Panc1 (cell line): ENCODE measurements around the gene KRTAP4-6. TPM values are rescaled to one million over a fixed set of nuclear protein-coding genes. Genes with fewer than 3 reads are reported as not detected.

ENCODE experiments used
- ATAC-seq: fragments of 200-7000 bp; cut with Tn5 transposase; 2 replicates; pipeline ENCODE4 v1.9.1; 2020; ENCODE audit warnings: mild to moderate bottlenecking, moderate library complexity
- BruUV-seq: library from RNA; stranded (reverse); fragments of 400-500 nt; replicated peaks from 2 replicates; lab custom pipeline; 2021; lab: Mats Ljungman, UMichigan
- CTCF ChIA-PET: fragments of 300-600 bp; sonication (Branson Sonifier 250); formaldehyde crosslinking; loops from one replicate; lab custom pipeline; 2022; ENCODE audit warnings: antibody characterized with exemption; lab: Charles Lee
- POLR2A ChIA-PET: fragments of 300-600 bp; sonication (Branson Sonifier 250); formaldehyde crosslinking; loops from one replicate; lab custom pipeline; 2022; ENCODE audit warnings: antibody characterized with exemption; lab: Charles Lee
- DNase-seq: peaks from one replicate; pipeline ENCODE4 v3.0.0-alpha.2; 2010; ENCODE audit warnings: low read depth, low spot score
- H3K27ac ChIP-seq: 2 replicates; pipeline ENCODE4 v1.5.1; 2011; ENCODE audit warnings: mild to moderate bottlenecking, low read length, inconsistent platforms
- H3K27me3 ChIP-seq: fragments of 200-500 bp; sonication (Bioruptor generic); 2 replicates; pipeline ENCODE4 v1.6.0; 2014; ENCODE audit warnings: low read length, inconsistent platforms; ENCODE audit not compliant: control insufficient read depth, insufficient read depth
- H3K36me3 ChIP-seq: fragments of 200-500 bp; sonication (Bioruptor generic); 2 replicates; pipeline ENCODE4 v1.5.1; 2014; ENCODE audit warnings: inconsistent platforms, mild to moderate bottlenecking, low read length, moderate library complexity; ENCODE audit not compliant: control insufficient read depth, insufficient read depth
- H3K4me1 ChIP-seq: 2 replicates; pipeline ENCODE4 v1.5.1; 2011; ENCODE audit warnings: inconsistent platforms, mild to moderate bottlenecking, low read length, moderate library complexity; ENCODE audit not compliant: control insufficient read depth, insufficient read depth
- H3K4me3 ChIP-seq, 2 experiments: 2 replicates each; pipeline ENCODE4 v1.5.1; 2011 to 2012; ENCODE audit warnings: low read depth in 2 of 2, low read length in 2 of 2, mild to moderate bottlenecking in 2 of 2, inconsistent platforms in 1 of 2, moderate library complexity in 1 of 2
- H3K9me3 ChIP-seq: fragments of 200-500 bp; sonication (Bioruptor generic); 2 replicates; pipeline ENCODE4 v1.5.1; 2014; ENCODE audit warnings: low read depth, mild to moderate bottlenecking, inconsistent platforms, low read length, moderate library complexity; ENCODE audit not compliant: control insufficient read depth, insufficient read depth
- CTCF ChIP-seq: fragments of 450-650 bp; IDR thresholded peaks from 2 replicates; pipeline ENCODE4 v1.5.1; 2017; ENCODE audit warnings: mild to moderate bottlenecking
- POLR2AphosphoS5 ChIP-seq: IDR thresholded peaks from 2 replicates; pipeline ENCODE4 v1.6.1; 2012; ENCODE audit warnings: mild to moderate bottlenecking, low read depth, low read length, moderate library complexity
- SIN3A ChIP-seq: IDR thresholded peaks from 2 replicates; pipeline ENCODE4 v1.6.1; 2012; ENCODE audit warnings: low read depth, mild to moderate bottlenecking, low read length, moderate library complexity, borderline replicate concordance; ENCODE audit not compliant: insufficient read depth
- TCF7L2 ChIP-seq: IDR thresholded peaks from 2 replicates; pipeline ENCODE4 v1.6.1; 2011; ENCODE audit warnings: mild to moderate bottlenecking, low read depth, low read length, inconsistent platforms
- in situ Hi-C: cut with HindIII; loops from 2 replicates; pipeline ENCODE4 v1.10.0; 2016; ENCODE audit warnings: low sequenced_read_pairs, low pct_unique_long_range_greater_than_20kb
- intact Hi-C: fragments of 100-400 bp; cut with micrococcal nuclease; formaldehyde crosslinking; loops from one replicate; pipeline ENCODE4 v1.10.0; 2022; ENCODE audit not compliant: unreplicated experiment
- total RNA-seq: library from RNA; stranded (reverse); gene quantifications from one replicate; pipeline ENCODE4 v1.2.1, GENCODE V29; 2021; ENCODE audit not compliant: unreplicated experiment
- TF ChIP-seq, protein P1 (sequence below), 2 experiments: IDR thresholded peaks; 2 replicates each; pipeline ENCODE4 v1.6.1; 2011 to 2012; ENCODE audit warnings: low read depth in 2 of 2, control low read depth in 1 of 2, low read length in 1 of 2, mild to moderate bottlenecking in 1 of 2, moderate library complexity in 1 of 2; ENCODE audit not compliant: insufficient read depth in 1 of 2

The KRTAP4-6 gene
- total RNA-seq, 1 experiment from 2014 or later, result not detected

- Histone ChIP-seq H3K4me3 (no peak overlapping the region), H3K27ac (no peak overlapping the region), H3K27me3 (no peaks in the 10 kb centered on the region), H3K4me1 (no peaks in the 10 kb centered on the region), H3K36me3 (no peaks in the 10 kb centered on the region), H3K9me3 (no peaks in the 10 kb centered on the region)
- CTCF ChIA-PET, result no interaction called here
- POLR2A ChIA-PET, result no interaction called here
- BruUV-seq, result no TSS peak
- DNase-seq (no peak), ATAC-seq (no peak)
- no peak for TF ChIP-seq CTCF
- no peak for TF ChIP-seq SIN3A
- no peak for TF ChIP-seq POLR2AphosphoS5
- TF ChIP-seq, protein P1, sequence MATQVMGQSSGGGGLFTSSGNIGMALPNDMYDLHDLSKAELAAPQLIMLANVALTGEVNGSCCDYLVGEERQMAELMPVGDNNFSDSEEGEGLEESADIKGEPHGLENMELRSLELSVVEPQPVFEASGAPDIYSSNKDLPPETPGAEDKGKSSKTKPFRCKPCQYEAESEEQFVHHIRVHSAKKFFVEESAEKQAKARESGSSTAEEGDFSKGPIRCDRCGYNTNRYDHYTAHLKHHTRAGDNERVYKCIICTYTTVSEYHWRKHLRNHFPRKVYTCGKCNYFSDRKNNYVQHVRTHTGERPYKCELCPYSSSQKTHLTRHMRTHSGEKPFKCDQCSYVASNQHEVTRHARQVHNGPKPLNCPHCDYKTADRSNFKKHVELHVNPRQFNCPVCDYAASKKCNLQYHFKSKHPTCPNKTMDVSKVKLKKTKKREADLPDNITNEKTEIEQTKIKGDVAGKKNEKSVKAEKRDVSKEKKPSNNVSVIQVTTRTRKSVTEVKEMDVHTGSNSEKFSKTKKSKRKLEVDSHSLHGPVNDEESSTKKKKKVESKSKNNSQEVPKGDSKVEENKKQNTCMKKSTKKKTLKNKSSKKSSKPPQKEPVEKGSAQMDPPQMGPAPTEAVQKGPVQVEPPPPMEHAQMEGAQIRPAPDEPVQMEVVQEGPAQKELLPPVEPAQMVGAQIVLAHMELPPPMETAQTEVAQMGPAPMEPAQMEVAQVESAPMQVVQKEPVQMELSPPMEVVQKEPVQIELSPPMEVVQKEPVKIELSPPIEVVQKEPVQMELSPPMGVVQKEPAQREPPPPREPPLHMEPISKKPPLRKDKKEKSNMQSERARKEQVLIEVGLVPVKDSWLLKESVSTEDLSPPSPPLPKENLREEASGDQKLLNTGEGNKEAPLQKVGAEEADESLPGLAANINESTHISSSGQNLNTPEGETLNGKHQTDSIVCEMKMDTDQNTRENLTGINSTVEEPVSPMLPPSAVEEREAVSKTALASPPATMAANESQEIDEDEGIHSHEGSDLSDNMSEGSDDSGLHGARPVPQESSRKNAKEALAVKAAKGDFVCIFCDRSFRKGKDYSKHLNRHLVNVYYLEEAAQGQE (IDR thresholded peaks at IDR 0.05; ENCODE audit: insufficient read depth in 1 of 2, low read depth in 2 of 2, low read length in 1 of 2), result no peak
- no peak for TF ChIP-seq TCF7L2
- in situ Hi-C loops, result no loop called here
- intact Hi-C loops, result no loop called here
Observed at GRCh38 chr17:41096055-41096454, 44.3 kb downstream of the KRTAP4-6 start.

Other genes with a start within 250 kb of the KRTAP4-6 start
- not detected for gene KRT23, start 202.9 kb downstream of the KRTAP4-6 start, total RNA-seq
- not detected for gene KRT39, start 173.6 kb downstream of the KRTAP4-6 start, total RNA-seq
- not detected for gene KRT40, start 156.2 kb downstream of the KRTAP4-6 start, total RNA-seq
- not detected for gene KRTAP3-3, start 146.4 kb downstream of the KRTAP4-6 start, total RNA-seq
- gene KRTAP3-2, start 140.6 kb downstream of the KRTAP4-6 start, total RNA-seq, result not detected
- not detected for gene KRTAP3-1, start 131.4 kb downstream of the KRTAP4-6 start, total RNA-seq
- gene KRTAP1-5, start 113.3 kb downstream of the KRTAP4-6 start, total RNA-seq, result not detected
- gene KRTAP1-4, start 110.3 kb downstream of the KRTAP4-6 start, total RNA-seq, result not detected
- gene KRTAP1-3, start 105.7 kb downstream of the KRTAP4-6 start, total RNA-seq, result not detected
- not detected for gene KRTAP1-1, start 99.1 kb downstream of the KRTAP4-6 start, total RNA-seq
- not detected for gene KRTAP2-1, start 93.2 kb downstream of the KRTAP4-6 start, total RNA-seq
- not detected for gene KRTAP2-2, start 85.3 kb downstream of the KRTAP4-6 start, total RNA-seq
- gene KRTAP2-3, start 80.4 kb downstream of the KRTAP4-6 start, total RNA-seq, result not detected
- not detected for gene KRTAP2-4, start 74.7 kb downstream of the KRTAP4-6 start, total RNA-seq
- gene KRTAP4-7, start 56.4 kb downstream of the KRTAP4-6 start, total RNA-seq, result not detected
- not detected for gene KRTAP4-8, start 42.4 kb downstream of the KRTAP4-6 start, total RNA-seq
- gene KRTAP4-16, start 38.3 kb downstream of the KRTAP4-6 start, total RNA-seq, result not detected
- gene KRTAP4-9, start 35.2 kb downstream of the KRTAP4-6 start, total RNA-seq, result not detected
- gene KRTAP4-11, start 22.2 kb downstream of the KRTAP4-6 start, total RNA-seq, result not detected
- gene KRTAP4-12, start 16.4 kb downstream of the KRTAP4-6 start, total RNA-seq, result not detected
- not detected for gene KRTAP4-5, start 9.3 kb upstream of the KRTAP4-6 start, total RNA-seq
- gene KRTAP4-4, start 20.2 kb upstream of the KRTAP4-6 start, total RNA-seq, result not detected
- not detected for gene KRTAP4-3, start 27.7 kb upstream of the KRTAP4-6 start, total RNA-seq
- not detected for gene KRTAP4-2, start 37.7 kb upstream of the KRTAP4-6 start, total RNA-seq
- not detected for gene KRTAP4-1, start 44.4 kb upstream of the KRTAP4-6 start, total RNA-seq
- gene KRTAP9-1, start 49.3 kb upstream of the KRTAP4-6 start, total RNA-seq, result not detected
- not detected for gene KRTAP9-2, start 86.1 kb upstream of the KRTAP4-6 start, total RNA-seq
- gene KRTAP9-3, start 91.9 kb upstream of the KRTAP4-6 start, total RNA-seq, result not detected
- gene KRTAP9-8, start 97.5 kb upstream of the KRTAP4-6 start, total RNA-seq, result not detected
- gene KRTAP9-4, start 109.1 kb upstream of the KRTAP4-6 start, total RNA-seq, result not detected
- gene KRTAP9-9, start 114.8 kb upstream of the KRTAP4-6 start, total RNA-seq, result not detected
- gene KRTAP9-6, start 124.8 kb upstream of the KRTAP4-6 start, total RNA-seq, result not detected
- gene KRTAP9-7, start 135.2 kb upstream of the KRTAP4-6 start, total RNA-seq, result not detected
- not detected for gene KRTAP29-1, start 162.3 kb upstream of the KRTAP4-6 start, total RNA-seq
- not detected for gene KRTAP16-1, start 168.8 kb upstream of the KRTAP4-6 start, total RNA-seq
- not detected for gene KRTAP17-1, start 175.2 kb upstream of the KRTAP4-6 start, total RNA-seq
- gene KRT33A, start 210.3 kb upstream of the KRTAP4-6 start, total RNA-seq, result not detected
- gene KRT33B, start 229.3 kb upstream of the KRTAP4-6 start, total RNA-seq, result not detected
- gene KRT34, start 241.8 kb upstream of the KRTAP4-6 start, total RNA-seq, result not detected